Activated B cell treated with CpG ODN at 0.5 μM for 24 hours (primary cell): ENCODE data around the gene INPP4A. TPM values are rescaled to one million over a fixed set of nuclear protein-coding genes. Genes with fewer than 3 reads are reported as not detected.

Experiments used
- ATAC-seq: fragments of 200-7000 bp; cut with Tn5 transposase; one replicate; pipeline ENCODE4 v1.10.0; 2021; ENCODE audit warnings: low read depth, mild to moderate bottlenecking, moderate library complexity
- CTCF ChIA-PET: fragments of 350-600 bp; sonication (Branson Sonifier 250); formaldehyde crosslinking; loops from one replicate; lab custom pipeline; 2021; ENCODE audit warnings: antibody characterized with exemption; lab: Charles Lee
- POLR2A ChIA-PET: fragments of 350-600 bp; sonication (Branson Sonifier 250); formaldehyde crosslinking; loops from one replicate; lab custom pipeline; 2021; ENCODE audit warnings: antibody characterized with exemption; lab: Charles Lee
- DNase-seq: peaks from one replicate; pipeline ENCODE4 v3.0.0; 2022
- H3K27ac Mint-ChIP-seq: one replicate; pipeline ENCODE4 v1.8.0; 2020; ENCODE audit warnings: mixed read lengths
- H3K27me3 Mint-ChIP-seq: one replicate; pipeline ENCODE4 v1.8.0; 2021; ENCODE audit warnings: mixed read lengths
- H3K36me3 Mint-ChIP-seq: one replicate; pipeline ENCODE4 v1.8.0; 2021; ENCODE audit warnings: low read depth, mixed read lengths
- H3K4me1 Mint-ChIP-seq: one replicate; pipeline ENCODE4 v1.8.0; 2021; ENCODE audit warnings: mixed read lengths
- H3K4me3 Mint-ChIP-seq: one replicate; pipeline ENCODE4 v1.8.0; 2020; ENCODE audit warnings: mild to moderate bottlenecking, mixed read lengths
- H3K9me3 Mint-ChIP-seq: one replicate; pipeline ENCODE4 v1.8.0; 2020; ENCODE audit warnings: mixed read lengths
- intact Hi-C: fragments of 100-400 bp; cut with micrococcal nuclease; formaldehyde crosslinking; loops from one replicate; pipeline ENCODE4 v1.15.1; 2024
- total RNA-seq: library from RNA; stranded (reverse); gene quantifications from 2 replicates; pipeline ENCODE4 v1.2.3, GENCODE V29; 2022
- TF ChIP-seq, protein P1 (sequence below): fragments of 200-600 bp; IDR thresholded peaks from one replicate; pipeline ENCODE4 v1.8.0; 2022; ENCODE audit warnings: antibody characterized with exemption, mild to moderate bottlenecking

INPP4A gene
- total RNA-seq, 1 donor from 2014 or later, result 26.6 TPM

- intact Hi-C loops, result no loop called here
- DNase-seq (no peak), ATAC-seq (no peak)
- no peaks in the 10 kb centered on the region for H3K36me3 Mint-ChIP-seq
- ChIA-PET CTCF (interaction anchor here (0.7 kb wide), 1 partner anchor 11 kb away, joined by 3 read pairs; no protein-coding TSS in a partner anchor), POLR2A (no interaction called here)
- no peaks in the 10 kb centered on the region for H3K9me3 Mint-ChIP-seq
- no peaks in the 10 kb centered on the region for H3K27me3 Mint-ChIP-seq
- H3K4me3 Mint-ChIP-seq, result no peak overlapping the region
- peaks cover 31% of the 10 kb centered on the region for H3K4me1 Mint-ChIP-seq
- TF ChIP-seq, protein P1, sequence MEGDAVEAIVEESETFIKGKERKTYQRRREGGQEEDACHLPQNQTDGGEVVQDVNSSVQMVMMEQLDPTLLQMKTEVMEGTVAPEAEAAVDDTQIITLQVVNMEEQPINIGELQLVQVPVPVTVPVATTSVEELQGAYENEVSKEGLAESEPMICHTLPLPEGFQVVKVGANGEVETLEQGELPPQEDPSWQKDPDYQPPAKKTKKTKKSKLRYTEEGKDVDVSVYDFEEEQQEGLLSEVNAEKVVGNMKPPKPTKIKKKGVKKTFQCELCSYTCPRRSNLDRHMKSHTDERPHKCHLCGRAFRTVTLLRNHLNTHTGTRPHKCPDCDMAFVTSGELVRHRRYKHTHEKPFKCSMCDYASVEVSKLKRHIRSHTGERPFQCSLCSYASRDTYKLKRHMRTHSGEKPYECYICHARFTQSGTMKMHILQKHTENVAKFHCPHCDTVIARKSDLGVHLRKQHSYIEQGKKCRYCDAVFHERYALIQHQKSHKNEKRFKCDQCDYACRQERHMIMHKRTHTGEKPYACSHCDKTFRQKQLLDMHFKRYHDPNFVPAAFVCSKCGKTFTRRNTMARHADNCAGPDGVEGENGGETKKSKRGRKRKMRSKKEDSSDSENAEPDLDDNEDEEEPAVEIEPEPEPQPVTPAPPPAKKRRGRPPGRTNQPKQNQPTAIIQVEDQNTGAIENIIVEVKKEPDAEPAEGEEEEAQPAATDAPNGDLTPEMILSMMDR, result no peak
- no peak overlapping the region for H3K27ac Mint-ChIP-seq
Measured at GRCh38 chr2:98507461-98507860, 62.8 kb downstream of the INPP4A start.

- no peak overlapping the region for H3K27ac Mint-ChIP-seq
- no peak for DNase-seq
- intact Hi-C loops, result no loop called here
- H3K27me3 Mint-ChIP-seq, result no peaks in the 10 kb centered on the region
- POLR2A ChIA-PET, result no interaction called here
- no peaks in the 10 kb centered on the region for H3K9me3 Mint-ChIP-seq
- no peaks in the 10 kb centered on the region for H3K36me3 Mint-ChIP-seq
- CTCF ChIA-PET, result interaction anchor here (0.7 kb wide), 1 partner anchor 11 kb away, joined by 3 read pairs; no protein-coding TSS in a partner anchor
- peaks cover 31% of the 10 kb centered on the region for H3K4me1 Mint-ChIP-seq
- H3K4me3 Mint-ChIP-seq, result no peak overlapping the region
- TF ChIP-seq, protein P1, result no peak
- peak; percentile 42 for ATAC-seq
Measured at GRCh38 chr2:98507891-98508708, 63.4 kb downstream of the INPP4A start.

- intact Hi-C loops, result no loop called here
- TF ChIP-seq, protein P1, result no peak
- no peak overlapping the region for H3K27ac Mint-ChIP-seq
- H3K9me3 Mint-ChIP-seq, result no peaks in the 10 kb centered on the region
- H3K4me1 Mint-ChIP-seq, result peaks cover 31% of the 10 kb centered on the region
- ChIA-PET CTCF (no interaction called here), POLR2A (no interaction called here)
- DNase-seq (no peak), ATAC-seq (no peak)
- no peaks in the 10 kb centered on the region for H3K36me3 Mint-ChIP-seq
- no peaks in the 10 kb centered on the region for H3K27me3 Mint-ChIP-seq
- H3K4me3 Mint-ChIP-seq, result no peak overlapping the region
Measured at GRCh38 chr2:98508709-98509066, 64.0 kb downstream of the INPP4A start.

DNA sequence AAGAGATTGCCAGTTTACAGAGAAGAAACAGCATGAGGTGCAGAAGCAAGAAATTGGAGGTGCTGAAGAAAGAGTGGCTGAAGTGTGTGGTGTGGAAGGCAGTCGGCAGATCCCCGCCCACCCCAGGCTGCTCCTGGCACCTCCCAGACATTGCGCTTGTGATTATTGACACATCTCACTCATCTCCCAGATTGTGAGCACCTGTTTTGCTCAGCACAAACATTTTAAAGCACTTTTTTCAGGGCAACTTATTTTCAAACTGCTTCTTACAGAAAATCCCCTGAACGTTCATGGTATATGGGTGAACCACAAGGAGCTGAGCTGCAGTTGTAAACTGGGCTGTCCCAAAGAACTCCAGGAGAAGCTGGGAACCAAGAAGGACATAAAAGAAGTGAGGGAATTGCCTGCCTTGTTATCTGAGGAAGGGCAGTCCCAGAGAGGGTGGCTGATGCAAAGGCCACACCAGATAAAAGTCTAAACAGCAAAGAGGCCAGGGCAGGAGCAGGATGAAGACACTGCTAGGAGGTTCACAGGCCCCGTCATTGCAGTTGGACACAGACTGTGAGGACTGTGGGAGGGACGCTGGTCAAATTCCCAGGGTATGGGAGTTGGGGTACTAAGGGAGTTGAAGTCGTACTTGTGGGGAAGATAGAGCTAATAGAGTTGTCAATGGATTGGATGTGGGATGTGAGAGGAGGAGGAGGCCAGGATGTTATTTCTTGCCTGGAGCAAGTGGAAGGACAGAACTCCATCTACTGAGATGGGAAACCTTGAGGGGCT, 65.1 kb downstream of the INPP4A start:
- H3K27ac Mint-ChIP-seq, result no peak overlapping the region

More for the DNA sequence above, 65.1 kb downstream of the INPP4A start:
- POLR2A ChIA-PET, result no interaction called here
- TF ChIP-seq, protein P1, result no peak
- CTCF ChIA-PET, result no interaction called here
- DNase-seq, result no peak
- intact Hi-C loops, result no loop called here
- Mint-ChIP-seq H3K9me3 (no peaks in the 10 kb centered on the region), H3K4me3 (no peak overlapping the region), H3K4me1 (peaks cover 31% of the 10 kb centered on the region), H3K36me3 (no peaks in the 10 kb centered on the region), H3K27me3 (no peaks in the 10 kb centered on the region)
- ATAC-seq, result no peak
